B cell (primary cell): ENCODE data around the gene SFXN5. TPM values are rescaled to one million over a fixed set of nuclear protein-coding genes. Genes with fewer than 3 reads are reported as not detected.
"Not testable (repeated sequence)": the region's sequence is repeated elsewhere in the genome, so short reads cannot be mapped to it uniquely, and the experiment has no call there.

ENCODE experiments used
- ATAC-seq: fragments of 200-7000 bp; cut with Tn5 transposase; one replicate; pipeline ENCODE4 v1.10.0; 2021; ENCODE audit warnings: low read depth, mild to moderate bottlenecking, moderate number of reproducible peaks, moderate library complexity
- CTCF ChIA-PET: fragments of 350-600 bp; sonication (Branson Sonifier 250); formaldehyde crosslinking; loops from one replicate; lab custom pipeline; 2021; ENCODE audit warnings: antibody characterized with exemption, inconsistent platforms; lab: Charles Lee
- POLR2A ChIA-PET: fragments of 350-600 bp; sonication (Branson Sonifier 250); formaldehyde crosslinking; loops from one replicate; lab custom pipeline; 2021; ENCODE audit warnings: antibody characterized with exemption; lab: Charles Lee
- DNase-seq: peaks from one replicate; pipeline ENCODE4 v3.0.0; 2013
- H2AFZ ChIP-seq: 2 replicates; pipeline ENCODE4 v1.6.1; 2012; ENCODE audit warnings: mild to moderate bottlenecking, low read depth, low read length; ENCODE audit not compliant: insufficient read depth, poor library complexity, severe bottlenecking
- H3K27ac ChIP-seq, 2 donors: 1 replicate in 1 of 2; 2 replicates in 1 of 2; pipeline ENCODE4 v1.5.1; 2012 to 2013; ENCODE audit warnings: low read length in 2 of 2, mild to moderate bottlenecking in 2 of 2, moderate library complexity in 1 of 2
- H3K27me3 ChIP-seq, 4 experiments: fragments of 200-600 bp in 1 of 4; sonication (generic) in 1 of 4; replicated peaks in 1 of 4; 1 replicate in 2 of 4; 2 replicates in 2 of 4; pipeline versions ENCODE4 v1.6.1 to v1.7.0; 2013 to 2016; ENCODE audit warnings: low read length in 3 of 4, mild to moderate bottlenecking in 2 of 4, mixed read lengths in 1 of 4, moderate library complexity in 1 of 4; ENCODE audit not compliant: insufficient read depth in 4 of 4, control insufficient read depth in 3 of 4; ENCODE audit errors: control extremely low read depth in 1 of 4
- H3K36me3 ChIP-seq, 2 experiments: replicated peaks in 1 of 2; 1 replicate in 1 of 2; 2 replicates in 1 of 2; pipeline versions ENCODE4 v1.6.1 to v1.7.1; 2013; ENCODE audit warnings: low read length in 1 of 2; ENCODE audit not compliant: insufficient read depth in 2 of 2, control insufficient read depth in 1 of 2; ENCODE audit errors: control extremely low read depth in 1 of 2, extremely low read depth in 1 of 2
- H3K4me1 ChIP-seq, 2 donors: fragments of 200-600 bp in 1 of 2; sonication (generic) in 1 of 2; 1 replicate in 1 of 2; 2 replicates in 1 of 2; pipeline versions ENCODE4 v1.5.1 to v1.6.1; 2013 to 2017; ENCODE audit warnings: low read length in 2 of 2; ENCODE audit not compliant: control insufficient read depth in 2 of 2, insufficient read depth in 2 of 2
- H3K4me2 ChIP-seq: replicated peaks from 2 replicates; pipeline ENCODE3; 2012; ENCODE audit warnings: mild to moderate bottlenecking, low read depth, low read length; ENCODE audit not compliant: poor library complexity, severe bottlenecking
- H3K4me3 ChIP-seq, 5 experiments: fragments of 200-600 bp in 1 of 5; sonication (generic) in 1 of 5; 1 replicate in 3 of 5; 2 replicates in 2 of 5; pipeline versions ENCODE4 v1.5.1 to v1.7.0; 2011 to 2016; ENCODE audit warnings: low read length in 4 of 5, mild to moderate bottlenecking in 4 of 5, low read depth in 2 of 5, control low read depth in 1 of 5, moderate library complexity in 1 of 5; ENCODE audit not compliant: insufficient read depth in 1 of 5; ENCODE audit errors: control extremely low read depth in 1 of 5, extremely low read depth in 1 of 5
- H3K79me2 ChIP-seq: fragments of 200-600 bp; sonication (generic); one replicate; pipeline ENCODE4 v1.6.0; 2016; ENCODE audit warnings: low read length; ENCODE audit not compliant: control insufficient read depth, insufficient read depth
- H3K9ac ChIP-seq: fragments of 200-600 bp; sonication (generic); 2 replicates; pipeline ENCODE4 v1.6.1; 2017; ENCODE audit warnings: mild to moderate bottlenecking, low read length, moderate library complexity
- H3K9me3 ChIP-seq, 3 donors: one replicate each; pipeline versions ENCODE4 v1.6.1 to v1.7.1; 2013; ENCODE audit warnings: low read length in 2 of 3; ENCODE audit not compliant: control insufficient read depth in 2 of 3, insufficient read depth in 1 of 3; ENCODE audit errors: control extremely low read depth in 1 of 3
- H4K20me1 ChIP-seq: 2 replicates; pipeline ENCODE4 v1.6.0; 2012; ENCODE audit warnings: mild to moderate bottlenecking, low read length; ENCODE audit not compliant: insufficient read depth, control insufficient read depth, poor library complexity, severe bottlenecking
- H3K27ac Mint-ChIP-seq: one replicate; pipeline ENCODE4 v1.8.0; 2021; ENCODE audit warnings: mixed read lengths
- H3K27me3 Mint-ChIP-seq: one replicate; pipeline ENCODE4 v1.8.0; 2021; ENCODE audit warnings: mixed read lengths
- H3K4me1 Mint-ChIP-seq: one replicate; pipeline ENCODE4 v1.8.0; 2021; ENCODE audit warnings: mixed read lengths
- H3K4me3 Mint-ChIP-seq: one replicate; pipeline ENCODE4 v1.8.0; 2021; ENCODE audit warnings: mixed read lengths
- H3K9me3 Mint-ChIP-seq: one replicate; pipeline ENCODE4 v1.8.0; 2022; ENCODE audit warnings: mixed read lengths; ENCODE audit not compliant: insufficient read depth
- CTCF ChIP-seq: fragments of 200-600 bp; IDR thresholded peaks from one replicate; pipeline ENCODE4 v1.8.0; 2022; ENCODE audit warnings: antibody characterized with exemption, mild to moderate bottlenecking
- EZH2 ChIP-seq: IDR thresholded peaks from 2 replicates; pipeline ENCODE4 v1.6.1; 2012; ENCODE audit warnings: borderline replicate concordance, low read depth, mild to moderate bottlenecking, moderate library complexity, low read length; ENCODE audit not compliant: insufficient read depth, poor library complexity, severe bottlenecking
- WGBS: methylation state at CpG from one replicate; pipeline ENCODE4 v1.1.5; 2013; ENCODE audit warnings: missing lambda C conversion rate; ENCODE audit not compliant: insufficient coverage; 5-methylcytosine and 5-hydroxymethylcytosine counted together
- intact Hi-C: fragments of 100-400 bp; cut with micrococcal nuclease; formaldehyde crosslinking; loops from one replicate; pipeline ENCODE4 v1.10.0; 2022
- polyA plus RNA-seq: library from polyadenylated mRNA; depleted of rRNA; stranded (reverse); fragments of >200 nt; gene quantifications from 2 replicates; pipeline ENCODE4 v1.2.3, GENCODE V29; 2012
- total RNA-seq, 2 donors: library from RNA; stranded (reverse); fragments of 120-200 nt in 1 of 2; gene quantifications; 1 replicate in 1 of 2; 2 replicates in 1 of 2; pipeline versions ENCODE4 v1.2.3 to v1.2.4, GENCODE V29; 2013 to 2022

The SFXN5 gene
- total and polyA plus RNA-seq, 2 donors (not counting 1 experiment from before 2014, with no cell fraction given) = 8.0 to 16.9 TPM

- Histone ChIP-seq H3K4me3 (no peak overlapping the region), H3K4me1 (peaks cover 0 to 4% of the 10 kb centered on the region in 2 donors), H2AFZ (no peak overlapping the region), H3K27ac (no peak overlapping the region), H3K36me3 (no peaks in the 10 kb centered on the region), H3K9ac (no peak overlapping the region), H3K79me2 (no peaks in the 10 kb centered on the region), H3K9me3 (peaks cover 0 to 1% (median 0%) of the 10 kb centered on the region in 3 donors), H4K20me1 (no peaks in the 10 kb centered on the region), H3K27me3 (peaks cover 0 to 58% (median 38%) of the 10 kb centered on the region in 4 experiments), H3K4me2 (no peak overlapping the region)
- ChIA-PET POLR2A (no interaction called here), CTCF (interaction anchor here (1.4 kb wide), 1 partner anchor 21 kb away, joined by 3 read pairs; no protein-coding TSS in a partner anchor)
- no peak overlapping the region for H3K27ac Mint-ChIP-seq
- H3K27me3 Mint-ChIP-seq = peaks cover 57% of the 10 kb centered on the region
- no CpG with 5 or more reads among the region's 3 CpGs for WGBS
- no peak for ATAC-seq
- intact Hi-C loops = no loop called here
- H3K4me3 Mint-ChIP-seq = no peak overlapping the region
- no peak for DNase-seq
- TF ChIP-seq EZH2 (no peak), CTCF (no peak)
- H3K4me1 Mint-ChIP-seq = no peaks in the 10 kb centered on the region
- H3K9me3 Mint-ChIP-seq = no peaks in the 10 kb centered on the region
Observed at GRCh38 chr2:72908741-72909140, 162.8 kb downstream of the SFXN5 start.

- H3K4me1 ChIP-seq, H3K4me2 ChIP-seq, H3K4me3 ChIP-seq, H2AFZ ChIP-seq, H3K36me3 ChIP-seq, H3K27ac Mint-ChIP-seq, H3K9me3 Mint-ChIP-seq, H3K27ac ChIP-seq, ATAC-seq, H4K20me1 ChIP-seq, H3K9me3 ChIP-seq, H3K79me2 ChIP-seq, DNase-seq, intact Hi-C loops, H3K9ac ChIP-seq, H3K4me3 Mint-ChIP-seq, H3K4me1 Mint-ChIP-seq: not testable (repeated sequence)
- ChIA-PET CTCF (interaction anchor here (0.7 kb wide), 2 partner anchors 11 to 136 kb away, joined by 3 to 4 read pairs; no protein-coding TSS in a partner anchor), POLR2A (interaction anchor here (0.7 kb wide), 1 partner anchor 295 kb away, joined by 3 read pairs; no protein-coding TSS in a partner anchor)
- H3K27me3 ChIP-seq = peaks cover 0 to 52% (median 34%) of the 10 kb centered on the region in 4 experiments
- WGBS = 100% methylated on average over 2 of the region's 13 CpGs
- H3K27me3 Mint-ChIP-seq = peaks cover 57% of the 10 kb centered on the region
Observed at GRCh38 chr2:72907369-72907768, 164.1 kb downstream of the SFXN5 start.
